Ishikawa (cell line): ENCODE measurements around the gene ISOC2.

Experiments
- CREB1 ChIP-seq: IDR thresholded peaks from 2 replicates; pipeline ENCODE4 v1.6.1; 2012; ENCODE audit warnings: low read depth
- EGR1 ChIP-seq: IDR thresholded peaks from 2 replicates; pipeline ENCODE4 v1.6.1; 2012
- EP300 ChIP-seq: IDR thresholded peaks from 2 replicates; pipeline ENCODE4 v1.6.1; 2012; ENCODE audit warnings: borderline replicate concordance
- MAX ChIP-seq: IDR thresholded peaks from 2 replicates; pipeline ENCODE4 v1.6.1; 2012
- RAD21 ChIP-seq: IDR thresholded peaks from 2 replicates; pipeline ENCODE4 v1.6.1; 2012; ENCODE audit warnings: low read depth
- REST ChIP-seq: IDR thresholded peaks from 2 replicates; pipeline ENCODE4 v1.6.1; 2012; ENCODE audit warnings: low read depth, mild to moderate bottlenecking
- TAF1 ChIP-seq: IDR thresholded peaks from 2 replicates; pipeline ENCODE4 v1.6.1; 2012; ENCODE audit warnings: low read depth, mild to moderate bottlenecking
- TEAD4 ChIP-seq: IDR thresholded peaks from 2 replicates; pipeline ENCODE4 v1.6.1; 2012
- USF1 ChIP-seq: IDR thresholded peaks from 2 replicates; pipeline ENCODE4 v1.6.1; 2012
- YY1 ChIP-seq: IDR thresholded peaks from 2 replicates; pipeline ENCODE4 v1.6.1; 2012; ENCODE audit warnings: low read depth
- ZBTB7A ChIP-seq: IDR thresholded peaks from 2 replicates; pipeline ENCODE4 v1.6.1; 2012; ENCODE audit warnings: low read depth

GRCh38 chr19:55452749-55453346 is 8.6 kb downstream of the ISOC2 start:
- TF ChIP-seq TEAD4 (no peak), TAF1 (no peak), ZBTB7A (peak; percentile 25), EP300 (0 out of 2 replicates have a peak, but pooled peaks have one; percentile 5), MAX (no peak; the same call in 1 of the 2 replicates), USF1 (no peak), REST (no peak), YY1 (no peak), EGR1 (no peak), CREB1 (no peak), RAD21 (no peak)
